ENCODE results near the gene SEMA5A.

The SEMA5A gene

DNA sequence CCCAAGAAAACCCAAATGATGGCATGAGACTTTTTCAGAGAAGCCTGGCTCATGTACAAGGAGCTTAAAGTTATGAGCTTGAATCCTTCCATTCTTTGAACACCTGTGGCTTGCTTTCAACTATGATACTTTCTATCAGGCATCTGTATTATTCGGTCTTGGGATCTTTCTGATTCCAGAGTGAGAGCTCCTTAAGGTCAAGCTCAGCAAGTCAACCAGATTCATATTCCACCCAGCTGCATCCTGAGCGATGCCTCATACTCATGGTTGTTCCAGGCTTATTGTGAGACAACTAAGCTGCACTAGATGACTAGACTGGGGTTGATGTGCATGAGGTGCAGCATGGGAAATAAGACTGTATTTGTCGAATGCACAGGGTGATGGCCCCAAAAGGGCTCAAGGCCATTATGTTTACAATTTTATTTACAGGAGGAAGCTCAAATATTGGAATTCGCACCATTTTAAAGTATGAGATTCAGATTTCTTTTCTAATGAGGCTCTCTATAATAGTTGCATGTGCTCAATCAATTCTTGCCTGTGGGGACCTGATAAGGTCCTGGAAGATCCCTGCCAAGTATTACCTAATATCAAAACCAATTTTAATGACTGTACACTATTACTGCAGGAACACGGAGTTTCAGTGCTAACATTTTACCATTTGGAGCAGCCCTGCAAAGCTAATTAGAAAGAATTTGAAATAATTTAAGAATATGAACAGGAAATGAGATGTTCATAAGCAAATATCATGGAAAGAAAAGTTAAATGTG is 453.8 kb downstream of the SEMA5A start:
- DNase-seq: no peak

DNA sequence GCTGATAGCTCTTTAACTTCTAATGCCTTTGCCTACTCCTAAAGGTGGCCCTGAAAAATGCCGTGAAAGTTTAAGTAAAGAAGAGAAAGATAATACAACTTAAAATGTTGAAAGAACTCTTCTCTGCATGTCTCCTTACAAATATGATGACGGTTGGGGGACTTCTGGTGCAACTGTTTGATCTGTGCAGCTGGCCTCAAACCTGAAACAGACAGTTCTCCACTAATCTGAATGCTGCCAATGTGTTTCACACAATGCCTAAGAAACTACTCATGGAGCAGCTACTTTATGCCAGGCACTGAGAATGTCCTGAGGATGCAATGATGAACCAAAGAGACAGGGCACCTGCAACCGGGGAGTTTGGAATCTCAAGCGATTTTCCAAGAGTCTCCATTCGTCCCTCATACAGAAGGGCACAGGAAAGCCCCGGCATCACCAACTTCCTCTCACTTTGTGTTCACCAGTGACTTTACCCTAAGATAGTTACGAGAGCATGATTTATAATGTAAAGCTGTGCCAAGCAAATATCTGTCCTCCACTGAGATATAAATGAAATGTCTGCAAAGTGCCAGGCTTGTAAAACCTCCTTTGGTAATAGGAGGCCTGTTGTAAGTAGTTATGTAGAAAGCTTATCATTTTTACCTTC is 455.4 kb downstream of the SEMA5A start:
- DNase-seq: no peak

DNA sequence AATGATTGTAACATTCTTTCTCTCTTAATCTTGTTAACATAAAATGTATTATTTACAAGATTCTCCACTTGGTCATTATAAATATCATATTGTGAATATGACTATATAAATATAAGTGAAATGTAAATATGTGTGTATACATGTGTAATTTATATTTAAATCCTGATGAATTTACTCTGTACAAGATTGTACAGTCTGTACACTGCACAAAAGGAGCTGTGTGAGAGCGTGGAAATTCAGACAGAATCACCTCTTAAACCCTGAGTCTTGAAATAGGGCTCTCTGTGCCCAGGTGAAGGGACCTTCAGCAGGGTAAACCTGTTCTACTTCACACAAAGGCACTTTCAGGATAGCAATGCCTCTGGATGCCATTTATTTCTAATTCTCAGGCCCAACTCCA is 456.0 kb downstream of the SEMA5A start:
- DNase-seq: no peak

DNA sequence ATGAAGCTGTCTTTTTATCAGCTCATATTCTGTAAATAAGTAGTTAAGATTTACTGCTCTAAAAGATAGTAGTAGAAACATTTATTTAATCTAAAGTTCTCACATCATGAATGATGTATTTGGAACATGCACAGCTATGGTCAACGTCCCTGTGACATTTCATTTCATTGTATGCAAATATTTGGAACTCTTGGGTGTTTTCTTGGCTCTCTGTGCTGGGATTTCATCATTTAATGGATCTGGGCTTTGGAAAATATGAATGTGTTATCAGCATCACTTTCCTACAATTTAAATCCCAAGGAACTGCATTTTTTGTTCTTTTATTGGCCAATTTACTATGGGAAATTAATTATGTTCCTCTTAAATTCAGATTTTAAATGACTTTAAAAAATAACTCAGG is 462.9 kb downstream of the SEMA5A start:
- no peak for DNase-seq

DNA sequence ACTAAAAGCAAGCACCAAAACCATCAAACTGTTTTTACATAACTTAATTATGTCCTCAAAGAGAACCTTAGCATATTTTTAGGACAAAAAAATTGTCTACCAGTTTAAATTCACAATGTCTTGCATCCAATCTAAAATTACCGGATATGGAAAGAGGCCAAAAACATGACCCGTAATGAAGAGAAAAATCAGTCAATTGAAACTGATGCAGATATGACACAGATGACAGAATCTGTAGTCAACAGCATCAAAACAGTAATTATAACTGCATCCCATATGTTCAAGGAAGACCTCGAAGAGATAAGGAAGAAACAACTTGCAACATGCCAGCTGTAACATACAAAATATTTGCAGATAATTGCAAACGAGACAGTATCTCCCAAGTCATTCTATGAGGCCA is 473.2 kb downstream of the SEMA5A start:
- no peak for DNase-seq

DNA sequence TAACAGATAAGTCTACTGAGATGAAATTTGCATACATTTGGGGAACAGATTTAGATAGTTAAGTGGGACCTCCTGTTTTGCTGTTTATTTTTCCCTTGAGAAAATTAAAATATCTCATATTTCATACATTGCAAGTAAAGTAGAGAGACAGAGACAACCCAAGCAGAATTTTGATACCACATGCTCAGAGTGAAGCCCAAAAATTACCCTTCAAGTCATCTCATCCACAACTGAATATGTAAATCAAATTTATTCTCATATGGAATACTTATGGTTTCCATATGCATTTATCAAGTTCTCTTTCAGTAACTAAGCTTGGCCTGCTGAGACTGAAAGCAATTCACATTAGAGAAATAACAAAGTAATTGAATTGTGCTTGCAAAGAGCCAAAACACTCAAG is 474.4 kb downstream of the SEMA5A start:
- DNase-seq: no peak

DNA sequence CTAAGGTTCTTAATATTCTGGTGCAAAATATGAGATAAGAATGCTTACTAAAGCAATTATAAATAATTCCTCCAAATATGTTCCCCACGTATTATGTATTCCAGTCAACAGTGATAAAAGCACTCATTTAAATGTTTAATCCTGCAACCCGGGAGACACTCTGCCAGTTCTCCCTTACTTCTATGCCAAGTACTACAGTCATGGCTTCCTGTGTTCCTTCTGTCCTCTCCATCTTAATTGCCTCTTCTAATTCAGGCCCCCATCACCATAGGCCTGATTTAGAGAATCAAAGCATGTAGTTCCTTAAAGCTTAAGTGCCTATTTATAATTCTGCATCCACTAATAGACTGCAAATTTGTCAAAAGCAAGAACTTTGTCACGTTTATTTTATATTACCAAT is 474.8 kb downstream of the SEMA5A start:
- DNase-seq: no peak

DNA sequence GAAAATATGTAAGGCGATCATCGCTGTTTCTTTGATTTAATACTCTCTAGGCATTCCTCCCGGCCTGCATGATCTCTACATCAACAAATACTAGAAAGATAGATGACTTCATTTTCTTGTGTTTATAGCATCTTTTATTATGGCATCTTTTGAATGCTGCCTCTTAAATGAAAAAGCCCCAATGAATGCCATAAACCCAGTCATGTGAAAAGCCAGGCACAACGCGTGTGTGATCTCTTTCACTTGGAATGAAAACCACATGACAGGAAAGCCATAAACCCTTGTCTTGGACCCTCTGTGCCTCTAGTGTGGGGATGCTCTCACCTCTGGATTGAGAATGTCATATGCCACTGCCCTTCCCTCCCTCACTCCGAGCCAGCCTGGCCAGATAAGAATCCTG is 476.2 kb downstream of the SEMA5A start:
- DNase-seq: no peak

DNA sequence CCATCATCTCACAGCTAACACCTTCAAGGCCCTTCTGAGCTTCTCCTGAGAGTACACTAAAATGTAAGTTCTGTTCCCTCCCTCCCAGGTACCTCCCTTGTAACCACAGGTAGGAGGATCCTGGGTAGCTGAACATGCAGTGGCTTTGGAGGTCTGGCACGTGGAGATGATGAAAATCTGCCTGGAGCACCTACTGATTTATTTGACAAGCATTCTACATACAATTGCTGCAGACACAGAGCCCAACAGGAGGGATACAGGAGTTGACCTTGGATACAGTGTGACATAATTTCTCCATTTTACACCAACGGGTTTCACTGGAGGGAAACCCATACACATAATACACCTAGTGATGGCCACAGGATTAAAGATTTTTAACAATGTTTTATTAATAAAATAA is 478.7 kb downstream of the SEMA5A start:
- DNase-seq: no peak

DNA sequence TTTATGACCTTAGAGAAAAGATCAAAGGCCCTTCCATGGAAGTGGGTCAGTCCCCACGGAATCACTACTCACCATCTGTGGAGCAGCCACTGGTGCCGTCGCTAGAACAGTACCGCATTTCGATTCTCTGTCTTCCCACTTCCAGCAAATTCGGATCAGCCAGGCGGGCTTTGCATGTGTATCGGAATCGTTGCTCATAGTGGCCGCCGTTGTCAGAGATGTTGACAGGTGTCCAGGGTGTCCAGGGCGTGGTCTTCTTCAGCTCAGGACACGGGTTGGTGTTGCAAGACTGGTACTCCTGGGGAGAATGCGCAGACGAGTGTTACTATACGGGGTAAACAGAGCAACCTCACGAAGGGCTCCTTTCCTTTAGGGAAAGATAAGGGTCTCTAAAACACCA is 479.5 kb downstream of the SEMA5A start:
- DNase-seq: no peak

DNA sequence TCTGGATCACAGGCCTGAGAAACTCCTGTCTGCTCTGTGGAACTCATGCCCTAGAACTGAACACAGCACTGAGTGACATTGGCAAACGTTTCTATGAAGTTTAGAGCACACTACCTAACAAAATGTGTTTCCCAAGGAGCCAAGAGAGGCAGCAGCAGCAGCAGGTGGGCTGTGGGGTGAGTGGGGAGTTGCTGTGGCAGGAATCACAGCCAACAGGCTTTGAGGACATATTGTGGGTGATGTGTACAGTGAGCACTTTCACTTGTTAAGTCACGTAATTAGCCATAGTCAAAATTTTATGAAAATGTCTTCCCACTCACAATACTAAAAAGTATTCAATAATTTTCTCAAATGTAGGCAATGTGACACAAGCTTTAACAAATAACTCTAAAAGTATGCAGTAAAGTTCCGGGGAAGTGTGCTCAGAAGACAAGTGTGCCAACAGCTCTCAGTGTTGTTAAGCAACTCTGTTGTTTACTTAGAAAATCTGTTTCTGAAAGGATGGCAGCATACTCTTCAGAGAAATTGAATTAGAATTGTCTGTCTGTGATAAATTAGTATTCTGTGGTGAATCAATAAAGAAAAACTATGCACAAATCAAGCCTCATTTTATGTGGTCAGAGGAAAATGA is 482.1 kb downstream of the SEMA5A start:
- no peak for DNase-seq

DNA sequence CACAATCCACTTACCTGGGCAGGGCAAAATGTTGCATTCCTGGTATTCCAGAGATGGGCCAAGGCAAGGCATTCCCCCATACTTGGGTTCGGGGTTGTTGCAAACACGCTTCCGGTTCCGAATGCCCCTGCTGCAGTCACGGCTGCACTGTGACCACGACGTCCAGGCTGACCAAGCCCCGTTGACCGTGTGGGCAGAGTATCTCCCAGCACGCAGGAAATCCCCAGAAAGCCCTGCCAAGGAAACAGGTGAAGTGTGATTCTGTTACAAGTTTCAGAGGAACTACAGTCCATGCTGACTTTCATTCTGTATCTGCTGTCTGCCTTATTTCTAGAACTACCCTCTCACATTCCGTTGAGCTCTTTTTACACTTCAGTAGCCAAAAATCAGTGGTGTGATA is 483.0 kb downstream of the SEMA5A start:
- DNase-seq: no peak

DNA sequence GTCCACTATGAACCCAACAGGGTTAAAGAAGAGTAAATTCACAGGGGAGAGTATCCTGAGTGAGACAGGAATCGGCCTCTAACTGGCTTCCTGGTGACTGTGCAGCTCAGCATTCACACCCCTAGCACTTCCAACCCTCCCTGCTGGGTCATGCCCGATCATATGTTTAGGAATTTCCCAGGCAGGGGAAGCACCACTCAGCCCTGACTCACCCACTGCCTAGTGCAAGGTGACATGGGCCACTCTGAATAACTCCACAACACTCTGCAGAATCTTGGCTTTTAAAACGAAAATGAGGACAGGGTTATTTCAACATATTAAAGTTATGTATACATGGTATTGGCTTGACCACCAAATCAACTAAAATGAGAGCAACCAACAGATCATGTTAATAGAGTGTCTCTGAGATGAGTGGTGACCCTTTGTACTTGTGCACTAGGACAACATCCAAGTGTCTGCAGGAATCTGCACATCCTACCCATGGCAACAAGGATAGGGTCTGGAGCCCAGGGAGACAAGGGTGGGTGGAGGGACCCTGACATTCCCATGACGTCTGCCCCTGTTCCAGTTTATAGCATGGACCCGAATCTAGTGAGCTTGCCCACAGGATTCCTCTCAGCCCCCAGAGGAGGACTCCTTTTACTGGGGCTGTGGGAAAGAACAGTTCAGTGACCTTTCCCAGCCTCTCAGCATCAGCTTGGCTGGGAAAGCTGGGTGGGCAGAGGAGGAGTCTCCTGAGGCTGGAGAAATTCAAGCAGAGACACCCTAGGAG is 485.8 kb downstream of the SEMA5A start:
- no peak for DNase-seq

DNA sequence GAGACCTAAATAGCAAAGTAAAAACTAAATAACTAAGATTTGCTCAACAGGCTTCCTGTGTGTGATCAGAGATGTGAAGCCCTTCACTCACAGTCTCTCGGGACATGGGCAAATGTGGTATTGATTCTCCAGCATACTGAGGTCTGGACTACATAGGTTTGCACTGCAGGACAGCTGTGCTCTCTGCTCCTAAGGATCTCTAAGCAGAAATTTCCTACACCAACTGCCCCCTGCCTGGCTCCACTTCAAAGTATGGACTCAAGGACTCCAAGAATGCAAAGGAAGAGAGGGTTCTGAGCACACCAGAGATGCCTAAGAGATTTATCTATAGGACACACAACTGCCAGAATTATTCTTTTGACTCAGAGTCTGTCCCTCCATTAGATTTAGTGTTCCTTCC is 487.2 kb downstream of the SEMA5A start:
- DNase-seq: no peak

DNA sequence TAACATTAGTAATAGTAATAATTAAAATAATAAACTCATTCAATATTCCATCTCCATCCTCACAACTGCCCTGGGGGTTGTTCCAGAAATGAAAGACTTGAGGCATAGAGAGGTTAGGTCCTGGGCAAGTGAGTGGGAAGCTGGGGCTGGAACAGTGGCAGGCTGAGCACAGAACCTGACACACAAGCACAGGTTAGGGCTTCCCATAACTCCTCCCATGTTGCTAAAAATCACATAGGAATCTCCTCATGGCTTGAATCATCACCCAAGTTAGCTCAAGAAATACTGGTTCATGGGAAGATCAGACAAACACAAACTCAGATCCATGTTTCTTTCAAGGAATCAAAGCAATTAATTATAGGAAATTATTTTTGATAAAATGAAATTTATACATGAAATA is 487.7 kb downstream of the SEMA5A start:
- DNase-seq: no peak

DNA sequence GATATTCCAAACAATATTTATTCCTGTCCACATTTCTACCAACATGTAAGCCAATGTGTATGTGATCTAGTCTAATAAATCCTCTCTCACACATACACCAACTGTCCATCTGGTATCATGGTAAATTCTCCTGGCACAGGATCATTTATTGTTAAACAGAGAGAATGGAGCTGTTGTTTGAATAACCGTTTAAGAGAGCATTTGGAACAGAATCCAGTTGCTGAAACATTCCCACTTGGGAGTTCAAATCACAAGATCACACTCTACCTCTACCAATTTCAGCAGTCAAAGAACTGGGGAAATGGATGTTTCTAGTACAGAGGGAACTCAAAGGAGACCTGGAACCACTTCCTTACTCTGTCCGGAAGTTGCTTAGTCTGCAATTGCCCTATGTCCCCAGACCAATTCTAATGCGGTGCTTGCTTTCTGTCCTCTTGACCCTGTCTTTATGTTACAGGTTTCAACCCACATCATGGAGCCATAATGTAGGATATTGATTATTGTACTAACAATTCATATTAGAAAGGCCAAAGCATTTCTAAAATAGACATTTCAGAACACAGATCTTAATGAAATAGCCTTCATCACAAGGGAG is 488.4 kb downstream of the SEMA5A start:
- DNase-seq: no peak

DNA sequence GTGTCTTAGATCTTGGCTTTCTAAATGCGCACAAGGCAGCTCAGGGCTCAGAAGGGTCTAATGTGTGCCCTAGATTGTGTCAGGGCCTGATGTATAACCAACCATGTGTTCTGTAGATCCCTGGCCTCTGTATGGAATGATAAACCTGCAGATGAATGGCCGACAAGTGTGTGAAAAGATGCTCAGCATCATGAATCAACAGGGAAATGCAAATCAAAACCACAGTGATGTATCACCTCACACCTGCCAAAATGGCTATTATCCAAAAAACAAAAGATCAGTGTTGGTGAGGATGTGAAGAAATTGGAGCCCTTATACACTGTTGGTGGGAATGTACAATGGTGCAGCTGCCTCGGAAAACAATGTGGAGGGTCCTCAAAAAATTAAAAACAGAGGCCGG is 489.8 kb downstream of the SEMA5A start:
- no peak for DNase-seq

DNA sequence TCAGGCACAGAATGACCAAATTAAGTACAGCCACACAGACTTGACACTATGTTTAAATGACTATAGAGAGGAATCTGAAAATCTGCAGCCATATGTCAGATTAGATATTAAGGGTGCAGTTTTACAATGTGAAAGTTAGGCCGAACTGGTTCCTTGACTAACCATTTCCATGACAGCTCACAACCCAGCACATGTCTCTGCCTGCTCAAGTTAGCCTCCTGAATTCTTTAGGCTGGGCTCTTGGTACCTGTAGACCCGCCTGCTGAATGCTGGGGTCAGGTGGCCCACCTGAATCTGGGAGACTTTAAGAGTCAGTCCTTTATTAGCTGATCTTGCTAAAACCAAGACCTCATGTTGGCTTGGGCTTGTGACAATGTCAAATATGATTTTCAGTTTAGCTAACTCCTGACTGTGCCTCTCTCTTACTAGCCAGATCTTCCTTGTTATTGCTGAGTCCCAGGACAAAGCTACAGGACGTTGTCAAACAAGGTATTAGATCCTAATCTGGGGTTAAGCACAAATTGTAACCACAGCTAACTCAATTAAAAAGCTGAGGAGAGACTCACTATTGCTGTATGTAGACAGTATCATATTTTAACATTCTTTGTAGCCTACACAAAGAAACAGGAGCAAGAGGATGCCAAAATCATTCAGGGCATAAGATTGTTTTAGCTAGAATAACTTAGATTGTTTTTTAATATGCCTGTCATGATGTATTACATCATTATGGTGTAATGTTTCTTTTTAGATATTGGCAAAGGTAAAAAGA is 490.9 kb downstream of the SEMA5A start:
- no peak for DNase-seq

DNA sequence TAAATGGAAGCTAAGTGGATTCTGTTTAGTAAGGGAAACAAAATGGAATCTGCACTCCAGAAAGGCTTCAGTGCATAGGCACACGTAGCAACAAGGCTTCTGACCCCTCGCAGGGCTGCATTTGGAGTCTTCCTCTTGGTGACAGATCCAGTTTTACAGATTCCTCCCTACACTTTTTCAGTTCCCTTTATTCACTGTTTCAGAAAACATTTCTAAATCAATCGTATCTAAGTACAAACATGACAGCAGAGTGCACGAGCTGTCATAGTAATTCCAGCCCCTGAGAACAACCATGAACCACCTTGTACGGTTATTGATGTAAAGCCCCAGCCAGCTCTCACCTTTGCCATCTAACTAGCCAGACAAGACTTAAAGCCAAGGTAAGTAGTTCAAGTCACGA is 491.6 kb downstream of the SEMA5A start:
- DNase-seq: no peak

DNA sequence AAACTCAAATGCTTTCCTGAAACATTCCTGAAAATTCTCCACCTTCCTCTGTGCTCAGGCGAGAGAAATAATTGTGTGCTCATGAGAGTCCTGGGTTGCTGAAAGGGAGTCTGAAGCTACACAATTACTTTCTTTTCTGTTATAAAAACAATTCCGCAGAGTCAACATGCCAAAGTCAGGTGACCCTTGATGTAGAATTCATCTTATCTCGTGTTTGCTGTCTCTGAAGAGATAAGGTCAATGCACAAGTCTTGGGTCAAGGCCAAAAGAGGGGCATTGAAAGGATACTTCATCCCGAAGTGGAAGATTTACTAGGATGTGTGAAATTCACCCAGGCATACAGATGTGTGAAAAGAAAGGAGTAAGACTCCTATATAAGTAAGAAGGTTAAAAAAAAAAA is 493.5 kb downstream of the SEMA5A start:
- DNase-seq: no peak

DNA sequence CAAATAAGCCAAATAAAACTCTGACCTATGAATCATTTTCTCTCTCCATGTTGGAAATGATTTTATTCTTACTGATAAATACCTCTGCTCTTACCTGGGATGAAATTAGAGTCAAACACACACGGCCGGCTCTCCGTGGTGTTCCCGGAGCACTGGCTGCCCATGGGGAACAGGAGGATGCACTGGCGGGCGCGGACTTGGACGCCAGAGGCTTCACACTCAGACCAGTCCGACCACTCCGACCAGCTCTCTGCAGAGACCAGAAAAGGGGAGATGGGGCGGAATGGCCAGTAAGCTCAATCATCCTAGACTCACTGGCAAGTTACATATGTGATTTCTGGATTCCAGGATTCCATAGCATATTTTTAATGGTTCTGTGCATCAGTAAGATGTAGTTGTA is 494.1 kb downstream of the SEMA5A start:
- DNase-seq: no peak

DNA sequence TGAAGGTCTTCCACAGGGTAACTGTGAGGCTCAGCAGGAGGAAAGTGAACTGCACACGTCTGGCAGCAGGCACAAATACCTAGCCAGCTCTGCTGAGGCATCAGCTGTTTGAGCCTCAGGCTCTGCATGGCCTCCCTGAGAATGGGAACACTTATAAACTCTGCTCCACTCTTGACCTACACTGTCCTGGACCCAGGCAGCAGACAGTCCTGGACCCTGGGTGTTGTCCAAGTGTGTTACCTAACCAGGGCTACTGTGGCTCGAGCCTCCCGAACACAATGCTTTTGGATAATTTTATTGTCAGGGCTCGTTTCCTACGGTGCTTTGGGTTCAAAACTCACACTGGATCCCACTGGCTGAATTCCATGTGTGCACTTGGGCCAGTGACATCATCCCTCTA is 497.9 kb downstream of the SEMA5A start:
- DNase-seq: no peak
